Epithelial cell of alveolus of lung (primary cell): ENCODE measurements around the gene PIK3R4. TPM values are rescaled to one million over a fixed set of nuclear protein-coding genes. Genes with fewer than 3 reads are reported as not detected.

ENCODE experiments used
- total RNA-seq: library from RNA; depleted of rRNA; stranded (reverse); fragments of >200 nt; gene quantifications from 2 replicates; pipeline ENCODE4 v1.2.1, GENCODE V29; 2015

PIK3R4 gene
- 29.3 and 51.5 TPM in 2 replicates for total RNA-seq

GRCh38 chr3:130746246-130747039 lies at the start of gene PIK3R4:
Gene PIK3R4, minus strand, starts transcription at chr3:130746829. Its CDS starts 1,611 bp downstream, at chr3:130745218.

Other genes starting within 250 kb of the PIK3R4 start
- under 0.01 TPM in 1 of 2 replicates, not detected in the other for gene COL6A6, start 229.7 kb downstream of the PIK3R4 start, total RNA-seq
- 45.0 and 56.4 TPM in 2 replicates for gene ATP2C1, start 147.3 kb upstream of the PIK3R4 start, total RNA-seq